NCI-H2029 (cell line): ENCODE results near the gene ELOA.
"Not testable (repeated sequence)": the region's sequence is repeated elsewhere in the genome, so short reads cannot be mapped to it uniquely, and the experiment has no call there.

Experiments
- DNase-seq: peaks from one replicate; lab custom pipeline; 2025; lab: John Stamatoyannopoulos, UW

The ELOA gene

GRCh38 chr1:23783141-23783540 is 39.9 kb downstream of the ELOA start:
- not testable (repeated sequence) for DNase-seq

GRCh38 chr1:23784846-23785245 is 41.6 kb downstream of the ELOA start:
- DNase-seq: no peak

GRCh38 chr1:23787701-23788100 is 44.4 kb downstream of the ELOA start:
- no peak for DNase-seq

GRCh38 chr1:23788695-23789094 is 45.4 kb downstream of the ELOA start:
- no peak for DNase-seq

- DNase-seq: peak; percentile 69
Observed at GRCh38 chr1:23790696-23791515, 47.6 kb downstream of the ELOA start, which contains the start of gene LYPLA2. LYPLA2 (plus strand) TSS chr1:23791145; CDS start chr1:23792683, 1,538 bp downstream.

GRCh38 chr1:23791516-23792047 is 48.3 kb downstream of the ELOA start:
- DNase-seq: no peak

GRCh38 chr1:23792151-23792945 is 49.1 kb downstream of the ELOA start:
- no peak for DNase-seq

GRCh38 chr1:23793018-23793781 is 49.9 kb downstream of the ELOA start:
- peak; percentile 54 for DNase-seq

- DNase-seq: no peak
Observed at GRCh38 chr1:23793861-23794731, 50.8 kb downstream of the ELOA start.

GRCh38 chr1:23794732-23795182 is 51.5 kb downstream of the ELOA start:
- DNase-seq: not testable (repeated sequence)

- no peak for DNase-seq
Observed at GRCh38 chr1:23795676-23796465, 52.6 kb downstream of the ELOA start.

GRCh38 chr1:23796466-23797271 is 53.4 kb downstream of the ELOA start:
- no peak for DNase-seq

GRCh38 chr1:23797478-23798448 is 54.5 kb downstream of the ELOA start:
- DNase-seq: no peak

GRCh38 chr1:23798662-23799142 is 55.4 kb downstream of the ELOA start:
- no peak for DNase-seq

- DNase-seq: no peak
Observed at GRCh38 chr1:23799255-23799569, 55.9 kb downstream of the ELOA start.

- peak; percentile 77 for DNase-seq
Observed at GRCh38 chr1:23799570-23800399, 56.5 kb downstream of the ELOA start.
